GM12864 (cell line): ENCODE data around the gene HMGCS1.

Experiments used
- DNase-seq: peaks from one replicate; pipeline ENCODE4 v3.0.0-alpha.2; 2011; ENCODE audit warnings: low read depth
- H3K4me3 ChIP-seq: 2 replicates; pipeline ENCODE4 v1.5.1; 2011; ENCODE audit warnings: mild to moderate bottlenecking, low read depth, low read length, control low read depth
- CTCF ChIP-seq: IDR thresholded peaks from 2 replicates; pipeline ENCODE4 v1.5.1; 2011; ENCODE audit warnings: low read depth, mild to moderate bottlenecking, moderate library complexity, low read length, control low read depth, inconsistent platforms; ENCODE audit errors: missing control alignments

Gene HMGCS1

GRCh38 chr5:43304525-43304924 is 8.7 kb downstream of the HMGCS1 start:
- H3K4me3 ChIP-seq = no peak overlapping the region
- no peak for DNase-seq
- TF ChIP-seq CTCF = no peak

DNA sequence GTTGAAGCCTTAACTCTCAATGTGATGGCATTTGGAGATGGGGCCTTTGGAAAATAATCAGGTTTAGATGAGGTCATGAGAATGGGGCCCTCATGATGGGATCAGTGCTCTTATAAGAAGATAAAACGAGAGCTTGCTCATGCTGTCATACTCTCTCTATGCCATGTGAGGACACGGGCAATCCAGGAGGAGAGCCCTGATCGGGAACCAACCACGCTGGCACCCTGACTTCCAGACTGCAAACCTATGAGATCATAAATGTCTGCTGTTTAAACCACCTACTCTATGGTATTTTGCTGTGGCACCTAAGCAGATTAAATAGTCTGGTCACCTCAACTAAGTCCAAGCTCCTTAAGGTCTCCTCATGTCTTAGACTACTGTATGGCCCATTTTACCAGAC is 10.0 kb downstream of the HMGCS1 start:
- no peak for TF ChIP-seq CTCF
- DNase-seq = no peak
- H3K4me3 ChIP-seq = no peak overlapping the region

GRCh38 chr5:43302481-43302880 is 10.7 kb downstream of the HMGCS1 start:
- no peak for DNase-seq
- no peak overlapping the region for H3K4me3 ChIP-seq
- TF ChIP-seq CTCF = no peak

DNA sequence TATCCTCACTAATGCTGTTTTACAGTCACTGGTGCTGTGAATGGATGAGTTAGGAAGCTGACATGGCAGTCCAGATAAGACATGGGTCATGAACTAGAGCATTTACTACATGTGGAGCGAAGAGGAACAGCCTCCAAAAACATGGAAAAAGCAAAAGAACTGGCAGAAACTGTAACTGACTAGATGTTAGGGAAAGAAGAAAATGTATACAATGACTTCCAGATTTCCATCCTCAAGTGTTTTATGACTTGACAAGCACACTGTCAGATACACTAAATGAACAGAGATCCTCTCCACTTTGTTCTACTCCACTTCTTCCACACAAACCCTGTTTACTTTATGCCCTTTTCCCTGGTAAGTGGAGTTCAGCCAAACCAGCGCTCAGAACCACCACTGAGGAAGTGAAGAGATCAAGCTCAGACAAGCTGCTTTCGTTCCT is 11.5 kb downstream of the HMGCS1 start:
- TF ChIP-seq CTCF = no peak
- no peak for DNase-seq
- no peak overlapping the region for H3K4me3 ChIP-seq

- TF ChIP-seq CTCF = no peak
- no peak overlapping the region for H3K4me3 ChIP-seq
- no peak for DNase-seq
Measured at GRCh38 chr5:43300112-43300511, 13.1 kb downstream of the HMGCS1 start.

- no peak overlapping the region for H3K4me3 ChIP-seq
- no peak for DNase-seq
- TF ChIP-seq CTCF = no peak
Measured at GRCh38 chr5:43298443-43298842, 14.8 kb downstream of the HMGCS1 start.

DNA sequence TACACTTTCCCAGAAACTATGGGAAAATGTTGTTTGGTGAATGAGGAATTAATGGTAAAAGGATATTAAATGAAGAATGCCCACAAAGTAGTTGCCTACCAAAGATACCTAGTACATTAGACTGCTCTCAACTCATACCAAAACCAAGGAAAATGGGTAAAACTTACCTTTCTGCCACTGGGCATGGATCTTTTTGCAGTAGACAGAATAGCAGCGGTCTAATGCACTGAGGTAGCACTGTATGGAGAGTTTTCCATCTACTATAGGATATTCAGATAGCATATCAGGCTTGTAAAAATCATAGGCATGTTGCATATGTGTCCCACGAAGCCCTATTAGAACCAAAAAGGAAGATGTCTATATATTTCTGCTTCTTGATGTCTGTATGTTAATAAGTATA is 16.4 kb downstream of the HMGCS1 start:
- no peak for DNase-seq
- no peak for TF ChIP-seq CTCF
- no peak overlapping the region for H3K4me3 ChIP-seq
